WERI-Rb-1 (cell line): ENCODE measurements around the gene LRRC4C.
A peak's percentile ranks its signal among the peaks of the same experiment; 100 is the strongest.

ENCODE experiments used
- DNase-seq: peaks from one replicate; pipeline ENCODE4 v3.0.0-alpha.2; 2020
- H3K27ac ChIP-seq: fragments of 250-450 bp; sonication (Bioruptor Pico); 2 replicates; pipeline ENCODE4 v1.5.1; 2020; ENCODE audit warnings: mild to moderate bottlenecking, moderate library complexity
- H3K27me3 ChIP-seq: fragments of 250-450 bp; sonication (Bioruptor Pico); 2 replicates; pipeline ENCODE4 v1.5.1; 2021; ENCODE audit warnings: mild to moderate bottlenecking, low read depth, moderate library complexity; ENCODE audit not compliant: insufficient read depth, severe bottlenecking
- H3K36me3 ChIP-seq: fragments of 250-450 bp; sonication (Bioruptor Pico); 2 replicates; pipeline ENCODE4 v1.5.1; 2020; ENCODE audit warnings: mild to moderate bottlenecking, moderate library complexity
- H3K4me3 ChIP-seq: 2 replicates; pipeline ENCODE4 v1.5.1; 2011; ENCODE audit warnings: low read depth, mild to moderate bottlenecking, control low read depth, low read length
- H3K9me3 ChIP-seq: fragments of 250-450 bp; sonication (Bioruptor Pico); 2 replicates; pipeline ENCODE4 v1.5.1; 2021; ENCODE audit warnings: mild to moderate bottlenecking, moderate library complexity; ENCODE audit not compliant: severe bottlenecking
- TF ChIP-seq, protein P1 (sequence below): IDR thresholded peaks from 2 replicates; pipeline ENCODE4 v1.5.1; 2011; ENCODE audit warnings: low read depth, mild to moderate bottlenecking, control low read depth, inconsistent platforms, low read length

The LRRC4C gene

DNA sequence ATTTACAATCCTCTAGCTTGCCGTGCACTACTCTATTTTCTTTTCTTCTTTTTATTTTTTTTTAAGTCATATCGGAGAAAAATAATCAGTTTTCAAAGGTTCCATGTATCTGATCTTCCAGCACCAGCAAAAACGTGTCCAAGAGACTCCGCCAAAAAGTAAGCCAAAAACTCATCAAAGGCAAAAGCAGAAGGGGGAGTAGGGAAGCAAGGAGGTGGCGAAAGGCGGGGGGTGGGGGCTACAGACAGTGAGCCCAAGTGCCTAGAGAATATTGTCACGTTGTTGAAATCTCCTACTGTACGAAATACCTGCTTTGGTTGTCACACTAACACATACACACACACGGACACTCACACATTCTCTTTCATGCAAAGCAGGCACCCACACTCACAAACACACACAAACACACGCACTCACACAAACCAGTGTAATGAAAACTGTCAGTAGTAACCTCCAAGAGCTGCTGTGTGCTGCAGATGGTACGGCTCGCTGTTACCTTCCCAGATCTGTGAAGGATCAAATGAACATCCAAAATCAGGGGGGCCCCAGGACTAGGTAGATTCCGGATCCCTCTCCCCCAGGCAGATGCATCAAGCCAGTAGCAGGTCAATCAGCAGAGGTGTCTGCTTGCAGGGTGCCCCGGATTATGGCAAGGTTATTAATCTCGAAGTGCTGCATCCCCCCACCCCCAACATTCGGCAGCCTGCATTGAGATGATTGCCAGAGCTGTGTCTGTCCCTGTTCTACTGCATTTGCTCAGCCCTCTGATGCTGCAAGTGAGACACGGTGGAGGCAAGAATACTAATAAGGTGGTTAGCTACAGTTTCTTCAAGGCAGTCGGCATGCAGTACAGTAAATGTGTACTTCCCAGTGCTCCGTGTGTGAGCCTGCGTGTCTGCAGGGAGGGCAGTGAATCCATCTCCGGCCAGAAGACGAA, at the start of gene LRRC4C:
Gene LRRC4C (minus strand): TSS at position 188 of the 937 bp plus-strand sequence.
- Histone ChIP-seq H3K27ac (no peak within 1 kb of the TSS), H3K36me3 (no peaks in the 10 kb centered on the region), H3K27me3 (no peaks in the 10 kb centered on the region), H3K9me3 (peaks cover 3% of the 10 kb centered on the region), H3K4me3 (peak within 1 kb of the TSS; percentile 33)
- TF ChIP-seq, protein P1, sequence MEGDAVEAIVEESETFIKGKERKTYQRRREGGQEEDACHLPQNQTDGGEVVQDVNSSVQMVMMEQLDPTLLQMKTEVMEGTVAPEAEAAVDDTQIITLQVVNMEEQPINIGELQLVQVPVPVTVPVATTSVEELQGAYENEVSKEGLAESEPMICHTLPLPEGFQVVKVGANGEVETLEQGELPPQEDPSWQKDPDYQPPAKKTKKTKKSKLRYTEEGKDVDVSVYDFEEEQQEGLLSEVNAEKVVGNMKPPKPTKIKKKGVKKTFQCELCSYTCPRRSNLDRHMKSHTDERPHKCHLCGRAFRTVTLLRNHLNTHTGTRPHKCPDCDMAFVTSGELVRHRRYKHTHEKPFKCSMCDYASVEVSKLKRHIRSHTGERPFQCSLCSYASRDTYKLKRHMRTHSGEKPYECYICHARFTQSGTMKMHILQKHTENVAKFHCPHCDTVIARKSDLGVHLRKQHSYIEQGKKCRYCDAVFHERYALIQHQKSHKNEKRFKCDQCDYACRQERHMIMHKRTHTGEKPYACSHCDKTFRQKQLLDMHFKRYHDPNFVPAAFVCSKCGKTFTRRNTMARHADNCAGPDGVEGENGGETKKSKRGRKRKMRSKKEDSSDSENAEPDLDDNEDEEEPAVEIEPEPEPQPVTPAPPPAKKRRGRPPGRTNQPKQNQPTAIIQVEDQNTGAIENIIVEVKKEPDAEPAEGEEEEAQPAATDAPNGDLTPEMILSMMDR = no peak
- DNase-seq = peak; percentile 20

DNA sequence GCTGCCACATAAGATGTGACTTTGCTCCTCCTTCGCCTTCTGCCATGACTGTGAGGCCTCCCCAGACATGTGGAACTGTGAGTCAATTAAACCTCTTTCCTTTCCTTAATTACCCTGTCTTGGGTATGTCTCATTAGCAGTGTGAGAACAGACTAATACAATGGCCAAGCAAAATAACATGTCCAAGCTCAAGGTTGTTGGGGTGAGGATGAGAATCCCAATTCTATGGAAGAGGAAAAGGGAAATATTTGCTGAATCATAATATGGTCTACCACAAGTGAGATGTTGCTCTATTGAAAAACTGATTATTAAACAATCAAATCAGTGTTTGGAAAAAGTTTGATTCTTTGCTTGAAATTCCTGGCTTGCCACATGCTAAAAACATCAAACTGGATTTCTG, 48.7 kb upstream of the LRRC4C start:
- TF ChIP-seq, protein P1 = no peak

DNA sequence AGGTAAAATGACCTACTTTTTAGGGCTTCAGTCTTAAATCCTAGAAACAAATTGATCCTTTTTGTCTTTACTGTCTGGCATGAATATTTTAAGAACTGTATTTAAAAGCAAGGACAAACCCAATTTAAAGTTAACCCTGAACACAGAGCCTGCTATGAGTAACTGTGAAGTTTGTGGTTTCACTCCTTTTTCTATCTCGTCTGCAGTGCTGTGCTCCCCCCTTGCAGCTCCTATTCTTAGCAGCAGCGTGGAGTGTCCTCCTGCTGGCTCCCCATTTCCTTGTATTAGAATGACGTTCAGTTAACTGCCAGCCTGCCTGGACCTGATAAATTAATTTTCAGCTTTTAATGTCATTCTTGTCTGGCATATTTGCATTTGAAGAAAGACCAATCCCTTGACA, 40.0 kb upstream of the LRRC4C start:
- Histone ChIP-seq H3K4me3 (no peak overlapping the region), H3K27me3 (peaks cover 38% of the 10 kb centered on the region), H3K27ac (no peak overlapping the region), H3K36me3 (no peaks in the 10 kb centered on the region), H3K9me3 (no peaks in the 10 kb centered on the region)
- no peak for DNase-seq
- TF ChIP-seq, protein P1 = no peak

More for the DNA sequence above, 48.7 kb upstream of the LRRC4C start:
- DNase-seq = no peak
- Histone ChIP-seq H3K9me3 (no peaks in the 10 kb centered on the region), H3K27ac (no peak overlapping the region), H3K36me3 (no peaks in the 10 kb centered on the region), H3K4me3 (no peak overlapping the region), H3K27me3 (peaks cover 33% of the 10 kb centered on the region)

DNA sequence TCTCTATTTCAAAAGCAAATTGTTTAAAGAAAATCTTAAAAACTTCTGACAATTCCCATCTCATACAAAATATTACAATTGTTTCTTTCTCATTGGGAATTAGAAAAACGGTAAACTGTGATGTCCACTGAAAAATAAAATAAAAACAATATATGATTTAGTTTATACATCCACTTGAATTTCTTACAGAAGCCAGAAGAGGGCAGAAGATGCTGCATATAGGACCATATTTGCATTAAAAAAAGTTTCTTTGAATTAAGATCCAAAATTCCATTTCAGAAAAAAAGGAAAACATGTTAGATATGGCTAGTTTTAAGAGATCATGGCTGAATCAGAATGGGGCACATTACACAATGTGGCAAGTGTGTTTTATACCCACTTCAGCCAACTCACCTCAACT, 39.3 kb upstream of the LRRC4C start:
- Histone ChIP-seq H3K4me3 (no peak overlapping the region), H3K27ac (no peak overlapping the region), H3K9me3 (no peaks in the 10 kb centered on the region), H3K36me3 (no peaks in the 10 kb centered on the region), H3K27me3 (peaks cover 36% of the 10 kb centered on the region)
- TF ChIP-seq, protein P1 = no peak
- DNase-seq = no peak

DNA sequence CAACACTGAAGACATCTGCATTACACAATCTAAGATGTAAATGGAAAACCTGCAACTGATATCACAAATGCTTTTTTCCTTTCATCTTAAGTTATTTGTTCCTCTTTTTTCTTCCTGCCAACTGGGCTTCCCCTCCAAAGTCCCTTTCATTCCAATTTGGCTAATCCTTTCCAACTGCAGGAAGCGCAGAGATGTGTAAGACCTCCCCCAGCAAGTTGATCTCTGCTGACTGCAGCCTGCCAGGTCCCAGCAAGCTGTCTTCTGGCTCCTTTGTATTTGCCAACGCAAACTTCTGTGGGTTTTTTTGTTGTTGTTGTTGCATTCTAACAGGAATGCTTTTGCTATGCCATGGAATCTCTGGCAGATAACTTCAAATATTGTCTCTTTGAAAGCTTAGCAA, 38.5 kb upstream of the LRRC4C start:
- H3K4me3 ChIP-seq = no peak overlapping the region
- no peak overlapping the region for H3K27ac ChIP-seq
- H3K9me3 ChIP-seq = no peaks in the 10 kb centered on the region
- H3K27me3 ChIP-seq = peaks cover 38% of the 10 kb centered on the region
- H3K36me3 ChIP-seq = no peaks in the 10 kb centered on the region
- DNase-seq = no peak
- TF ChIP-seq, protein P1 = no peak
